ENCODE measurements around the gene PELO.

DNA sequence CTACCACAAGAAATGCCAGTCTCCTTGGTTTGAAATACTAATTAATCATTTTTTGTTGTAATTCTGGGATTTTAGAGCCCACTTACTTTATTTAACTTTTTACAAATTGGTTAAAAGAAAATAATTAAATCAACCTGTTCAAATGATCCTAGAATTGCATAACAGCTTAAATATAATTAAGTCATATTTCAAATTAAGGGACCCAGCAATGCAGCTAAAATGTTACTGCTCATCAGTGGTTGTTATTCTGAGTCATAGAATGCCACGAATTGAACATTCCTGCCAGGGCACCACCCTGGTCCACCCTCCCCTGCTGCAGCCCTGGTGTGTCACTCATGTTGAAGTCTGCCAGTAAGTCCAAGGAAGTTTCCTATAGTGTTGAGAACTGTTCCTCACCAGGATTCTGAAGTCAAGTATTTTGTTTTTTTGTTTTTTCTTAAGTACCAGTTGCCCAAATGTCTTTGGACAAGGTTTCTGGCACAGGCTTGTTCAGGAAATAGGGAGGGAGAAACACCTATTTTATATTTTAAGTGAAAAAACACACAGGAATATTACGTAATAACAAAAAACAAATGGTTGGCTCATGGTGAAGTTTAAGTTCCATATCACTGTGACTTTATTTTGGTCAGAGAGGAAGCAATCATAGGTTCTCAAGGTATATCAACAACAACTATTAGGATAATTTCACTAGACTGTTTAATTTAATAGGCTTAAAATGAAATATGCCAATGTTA lies 4.3 kb upstream of the PELO start:
- TF ChIP-seq, protein P1, sequence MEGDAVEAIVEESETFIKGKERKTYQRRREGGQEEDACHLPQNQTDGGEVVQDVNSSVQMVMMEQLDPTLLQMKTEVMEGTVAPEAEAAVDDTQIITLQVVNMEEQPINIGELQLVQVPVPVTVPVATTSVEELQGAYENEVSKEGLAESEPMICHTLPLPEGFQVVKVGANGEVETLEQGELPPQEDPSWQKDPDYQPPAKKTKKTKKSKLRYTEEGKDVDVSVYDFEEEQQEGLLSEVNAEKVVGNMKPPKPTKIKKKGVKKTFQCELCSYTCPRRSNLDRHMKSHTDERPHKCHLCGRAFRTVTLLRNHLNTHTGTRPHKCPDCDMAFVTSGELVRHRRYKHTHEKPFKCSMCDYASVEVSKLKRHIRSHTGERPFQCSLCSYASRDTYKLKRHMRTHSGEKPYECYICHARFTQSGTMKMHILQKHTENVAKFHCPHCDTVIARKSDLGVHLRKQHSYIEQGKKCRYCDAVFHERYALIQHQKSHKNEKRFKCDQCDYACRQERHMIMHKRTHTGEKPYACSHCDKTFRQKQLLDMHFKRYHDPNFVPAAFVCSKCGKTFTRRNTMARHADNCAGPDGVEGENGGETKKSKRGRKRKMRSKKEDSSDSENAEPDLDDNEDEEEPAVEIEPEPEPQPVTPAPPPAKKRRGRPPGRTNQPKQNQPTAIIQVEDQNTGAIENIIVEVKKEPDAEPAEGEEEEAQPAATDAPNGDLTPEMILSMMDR (IDR thresholded peaks at IDR 0.05; ENCODE audit: insufficient read depth, low read length, poor library complexity, severe bottlenecking), result no peak
- no peak for TF ChIP-seq EZH2phosphoT487 (conservative IDR thresholded peaks at IDR 0.05; ENCODE audit: low read length)
